GM23248 (cell line): ENCODE results near the gene APOL1. TPM values are rescaled to one million over a fixed set of nuclear protein-coding genes. Genes with fewer than 3 reads are reported as not detected.
"Not testable (repeated sequence)": the region's sequence is repeated elsewhere in the genome, so short reads cannot be mapped to it uniquely, and the experiment has no call there.

ENCODE experiments used
- DNase-seq: peaks from one replicate; pipeline ENCODE4 v3.0.0-alpha.2; 2015
- H2AFZ ChIP-seq: fragments of 200-600 bp; sonication (generic); 2 replicates; pipeline ENCODE4 v1.6.1; 2016; ENCODE audit warnings: antibody characterized with exemption
- H3F3A ChIP-seq: fragments of 200-600 bp; sonication (generic); 2 replicates; pipeline ENCODE4 v1.6.1; 2016; ENCODE audit warnings: mild to moderate bottlenecking, antibody characterized with exemption, mixed run types; ENCODE audit not compliant: insufficient read depth
- H3K27ac ChIP-seq: fragments of 200-600 bp; sonication (generic); 2 replicates; pipeline ENCODE4 v1.5.1; 2016; ENCODE audit warnings: mild to moderate bottlenecking
- H3K27me3 ChIP-seq: fragments of 200-600 bp; sonication (generic); replicated peaks from 2 replicates; pipeline ENCODE4 v1.6.1; 2016; ENCODE audit warnings: mild to moderate bottlenecking; ENCODE audit not compliant: insufficient read depth
- H3K36me3 ChIP-seq: fragments of 200-600 bp; sonication (generic); 2 replicates; pipeline ENCODE4 v1.6.1; 2016; ENCODE audit warnings: low read depth, mild to moderate bottlenecking
- H3K4me1 ChIP-seq: fragments of 200-600 bp; sonication (generic); 2 replicates; pipeline ENCODE4 v1.6.1; 2016; ENCODE audit warnings: mild to moderate bottlenecking; ENCODE audit not compliant: insufficient read depth
- H3K4me2 ChIP-seq: fragments of 200-600 bp; sonication (generic); one replicate; pipeline ENCODE4 v1.6.1; 2016; ENCODE audit warnings: mild to moderate bottlenecking; ENCODE audit not compliant: unreplicated experiment
- H3K4me3 ChIP-seq: fragments of 200-600 bp; sonication (generic); 2 replicates; pipeline ENCODE4 v1.5.1; 2016; ENCODE audit warnings: mild to moderate bottlenecking
- H3K79me2 ChIP-seq: fragments of 200-600 bp; sonication (generic); 2 replicates; pipeline ENCODE4 v1.6.1; 2016; ENCODE audit warnings: mild to moderate bottlenecking; ENCODE audit not compliant: insufficient read depth
- H3K9ac ChIP-seq: fragments of 200-600 bp; sonication (generic); 2 replicates; pipeline ENCODE4 v1.6.1; 2016; ENCODE audit warnings: mild to moderate bottlenecking
- H3K9me2 ChIP-seq: fragments of 200-600 bp; sonication (generic); 2 replicates; pipeline ENCODE4 v1.6.1; 2016; ENCODE audit warnings: mixed run types, mild to moderate bottlenecking, moderate library complexity; ENCODE audit not compliant: insufficient read depth
- H3K9me3 ChIP-seq: fragments of 200-600 bp; sonication (generic); one replicate; pipeline ENCODE4 v1.6.1; 2017; ENCODE audit warnings: low read depth
- H4K20me1 ChIP-seq: fragments of 200-600 bp; sonication (generic); 2 replicates; pipeline ENCODE4 v1.6.0; 2016; ENCODE audit not compliant: insufficient read depth
- EZH2 ChIP-seq: fragments of 200-600 bp; sonication (generic); IDR thresholded peaks from 2 replicates; pipeline ENCODE4 v1.6.1; 2018; ENCODE audit warnings: antibody characterized with exemption, mild to moderate bottlenecking; ENCODE audit not compliant: insufficient read depth, poor library complexity, severe bottlenecking
- EZH2phosphoT487 ChIP-seq: fragments of 200-600 bp; sonication (generic); IDR thresholded peaks from 2 replicates; pipeline ENCODE4 v1.6.1; 2018; ENCODE audit warnings: antibody characterized with exemption, moderate library complexity, mild to moderate bottlenecking, low read depth; ENCODE audit not compliant: insufficient read depth
- WGBS, 2 experiments: methylation state at CpG; one replicate each; pipeline ENCODE4 v1.1.6; 2015 to 2017; ENCODE audit warnings: low lambda C conversion rate in 2 of 2, low coverage in 1 of 2; ENCODE audit errors: missing lambda C conversion rate in 2 of 2; 5-methylcytosine and 5-hydroxymethylcytosine counted together
- in situ Hi-C: fragments of 300-500 bp; cut with MboI; formaldehyde crosslinking; loops from 2 replicates; pipeline ENCODE4 v1.15.0; 2020
- polyA plus RNA-seq: library from polyadenylated mRNA; unstranded; fragments of >200 nt; fragmentation: Nextera tagmentation; extraction: Ambion mirVana; gene quantifications from 2 replicates; pipeline ENCODE4 v1.2.1, GENCODE V29; 2016
- total RNA-seq: library from RNA; depleted of rRNA; stranded (reverse); fragments of >200 nt; shearing (Covaris generic); gene quantifications from 2 replicates; pipeline ENCODE4 v1.2.3, GENCODE V29; 2014

Gene APOL1
- total and polyA plus RNA-seq, 2 experiments from 2014 or later, result 8.3 to 12.8 TPM

DNA sequence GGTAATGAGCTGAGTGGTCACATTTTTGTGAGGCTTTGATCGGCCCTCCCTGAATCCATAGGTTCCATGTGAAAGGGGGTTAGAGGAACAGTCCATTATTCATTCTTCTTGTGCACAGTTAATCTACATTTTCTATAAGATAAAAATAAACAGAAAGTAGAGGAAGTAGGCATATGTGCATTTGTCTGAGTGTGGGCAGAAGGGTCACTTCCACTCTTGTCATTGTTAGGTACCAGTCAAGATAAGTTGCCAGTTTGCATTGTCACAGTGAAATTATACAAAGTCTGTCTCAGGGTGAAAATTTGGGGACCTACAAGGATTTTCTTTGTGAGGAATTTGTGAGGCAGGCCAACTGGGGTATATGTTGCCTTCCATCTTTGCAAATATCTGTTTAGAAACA lies 46.7 kb upstream of the APOL1 start:
- H3K9ac ChIP-seq, result no peak overlapping the region
- H3K27me3 ChIP-seq, result peaks cover 7% of the 10 kb centered on the region; the same call in 1 of the 2 replicates
- H2AFZ ChIP-seq, result no peak overlapping the region
- TF ChIP-seq EZH2 (no peak), EZH2phosphoT487 (no peak)
- no peaks in the 10 kb centered on the region for H3K36me3 ChIP-seq
- no peaks in the 10 kb centered on the region for H3K9me3 ChIP-seq
- 89 to 97% methylated on average over 1 of the region's 1 CpG for WGBS, 2 experiments
- no peak for DNase-seq
- in situ Hi-C loops, result no loop called here
- no peaks in the 10 kb centered on the region for H3K79me2 ChIP-seq
- H3K4me3 ChIP-seq, result no peak overlapping the region
- no peak overlapping the region for H3K27ac ChIP-seq
- no peaks in the 10 kb centered on the region for H4K20me1 ChIP-seq
- H3F3A ChIP-seq, result no peaks in the 10 kb centered on the region
- no peaks in the 10 kb centered on the region for H3K9me2 ChIP-seq
- 0 out of 2 replicates have a peak, but pooled peaks cover 4% of the 10 kb centered on the region for H3K4me1 ChIP-seq
- H3K4me2 ChIP-seq, result no peak overlapping the region

DNA sequence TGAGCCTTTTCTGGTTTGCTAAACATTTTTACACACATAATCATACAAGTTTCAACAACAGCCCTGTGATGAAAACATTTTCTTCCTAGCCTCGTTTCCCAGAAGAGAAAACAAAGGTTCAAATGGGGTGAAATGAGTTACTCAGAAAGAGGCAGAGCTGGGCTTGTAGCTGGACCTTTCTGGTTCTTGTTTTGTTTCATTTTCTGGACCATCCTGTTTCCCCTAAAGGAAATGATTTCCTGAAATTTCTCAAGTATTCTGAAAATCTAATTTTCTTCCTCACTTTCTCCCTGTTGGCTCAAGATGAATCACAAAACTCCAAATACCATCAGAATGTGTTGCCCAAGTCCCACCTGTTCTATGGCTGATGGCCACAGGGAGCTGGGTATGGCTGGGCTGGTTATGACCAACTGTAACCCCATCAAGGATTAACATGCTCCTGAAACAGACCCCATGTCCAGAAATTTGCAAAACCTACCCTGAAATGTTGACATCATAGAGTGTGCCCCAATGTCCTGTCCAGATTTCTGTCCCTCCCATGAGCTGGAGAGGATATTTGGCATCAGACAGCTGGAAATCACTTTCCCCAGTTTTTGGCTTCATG lies 44.7 kb upstream of the APOL1 start:
- Histone ChIP-seq H3K79me2 (no peaks in the 10 kb centered on the region), H3K4me2 (no peak overlapping the region), H4K20me1 (no peaks in the 10 kb centered on the region), H3K4me1 (no peaks in the 10 kb centered on the region), H3K36me3 (no peaks in the 10 kb centered on the region), H3K9me2 (no peaks in the 10 kb centered on the region), H2AFZ (no peak overlapping the region), H3K4me3 (no peak overlapping the region), H3K27me3 (peaks cover 22% of the 10 kb centered on the region), H3K27ac (no peak overlapping the region), H3K9me3 (no peaks in the 10 kb centered on the region), H3K9ac (no peak overlapping the region), H3F3A (no peaks in the 10 kb centered on the region)
- no peak for DNase-seq
- TF ChIP-seq EZH2phosphoT487, result no peak
- TF ChIP-seq EZH2, result no peak
- WGBS, 2 experiments, result 4% methylated on average over 1 of the region's 1 CpG
- in situ Hi-C loops, result no loop called here

DNA sequence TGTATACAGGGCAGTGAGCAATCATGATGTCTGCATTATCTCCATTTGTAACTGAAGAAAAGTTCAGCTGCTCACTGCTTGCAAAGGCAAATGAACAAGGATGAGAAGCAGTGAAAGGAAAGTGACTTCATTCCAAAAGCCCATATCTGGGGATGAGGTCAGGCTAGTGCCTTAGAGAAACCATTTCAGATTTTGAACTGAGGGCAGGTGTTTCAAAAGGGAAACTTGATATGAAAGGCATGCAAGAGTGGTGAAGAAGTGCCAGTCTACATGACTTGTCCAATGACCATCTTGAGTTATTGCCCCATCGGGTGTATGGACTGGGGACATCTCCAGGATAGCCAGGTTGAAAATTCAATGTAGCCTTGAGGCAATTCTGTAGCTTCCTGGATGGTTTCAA lies 44.0 kb upstream of the APOL1 start:
- Histone ChIP-seq H3K9me2 (no peaks in the 10 kb centered on the region), H3K9ac (no peak overlapping the region), H4K20me1 (no peaks in the 10 kb centered on the region), H3K36me3 (no peaks in the 10 kb centered on the region), H2AFZ (no peak overlapping the region), H3K4me2 (no peak overlapping the region), H3F3A (no peaks in the 10 kb centered on the region), H3K4me1 (no peaks in the 10 kb centered on the region), H3K27me3 (peaks cover 23% of the 10 kb centered on the region), H3K4me3 (no peak overlapping the region), H3K9me3 (no peaks in the 10 kb centered on the region), H3K27ac (no peak overlapping the region), H3K79me2 (no peaks in the 10 kb centered on the region)
- 83 to 90% methylated on average over 1 of the region's 1 CpG for WGBS, 2 experiments
- in situ Hi-C loops, result no loop called here
- TF ChIP-seq EZH2phosphoT487, result no peak
- TF ChIP-seq EZH2, result no peak
- DNase-seq, result no peak

DNA sequence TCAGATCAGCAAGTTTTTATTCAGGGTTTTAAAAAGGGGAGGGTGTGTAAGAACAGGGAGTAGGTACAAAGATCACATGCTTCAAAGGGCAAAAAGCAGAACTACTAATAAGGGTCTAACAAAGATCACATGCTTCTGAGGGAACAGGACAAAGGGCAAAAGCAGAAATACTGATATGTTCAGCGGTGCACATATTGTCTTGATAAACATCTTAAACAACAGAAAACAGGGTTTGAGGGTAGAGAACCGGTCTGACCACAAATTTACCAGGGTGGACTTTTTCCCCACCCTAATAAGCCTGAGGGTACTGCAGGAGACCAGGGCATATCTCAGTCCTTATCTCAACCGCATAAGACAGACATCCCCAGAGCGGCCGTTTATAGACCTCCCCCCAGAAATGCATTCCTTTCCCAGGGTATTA lies 43.4 kb upstream of the APOL1 start:
- in situ Hi-C loops, H3K4me3 ChIP-seq, H4K20me1 ChIP-seq, H3K9me3 ChIP-seq, H2AFZ ChIP-seq, H3K9me2 ChIP-seq, H3K4me1 ChIP-seq, H3K36me3 ChIP-seq, H3K79me2 ChIP-seq, DNase-seq, H3K27ac ChIP-seq, H3K9ac ChIP-seq, H3K4me2 ChIP-seq, H3F3A ChIP-seq: not testable (repeated sequence)
- peaks cover 23% of the 10 kb centered on the region for H3K27me3 ChIP-seq
- 83 to 86% methylated on average over 5 of the region's 5 CpGs for WGBS, 2 experiments

DNA sequence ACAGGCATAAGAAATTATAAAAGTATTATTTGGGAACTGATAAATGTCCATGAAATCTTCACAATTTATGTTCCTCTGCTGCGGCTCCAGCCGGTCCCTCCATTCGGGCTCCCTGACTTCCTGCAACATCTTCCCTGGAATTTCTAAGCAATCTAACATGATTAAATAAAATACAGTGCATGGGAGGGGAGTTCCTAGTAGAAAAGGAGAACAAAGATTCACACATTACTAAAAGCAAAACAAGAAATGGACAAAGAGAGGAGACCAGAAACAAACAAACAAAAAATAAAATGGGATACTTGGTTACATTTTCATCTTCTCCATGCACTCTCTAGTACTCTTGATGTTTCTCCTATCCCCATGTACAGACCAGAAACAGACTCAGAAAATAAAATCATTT lies 42.7 kb upstream of the APOL1 start:
- H3K9ac ChIP-seq, result no peak overlapping the region
- no peak for DNase-seq
- no peak overlapping the region for H3K4me3 ChIP-seq
- H3K4me1 ChIP-seq, result no peaks in the 10 kb centered on the region
- H3K27ac ChIP-seq, result no peak overlapping the region
- no peaks in the 10 kb centered on the region for H3K9me2 ChIP-seq
- no peaks in the 10 kb centered on the region for H3K36me3 ChIP-seq
- TF ChIP-seq EZH2phosphoT487 (no peak), EZH2 (no peak)
- no peak overlapping the region for H3K4me2 ChIP-seq
- H3K9me3 ChIP-seq, result no peaks in the 10 kb centered on the region
- no peak overlapping the region for H2AFZ ChIP-seq
- WGBS, 2 experiments, result 85 to 89% methylated on average over 3 of the region's 3 CpGs
- no peaks in the 10 kb centered on the region for H4K20me1 ChIP-seq
- peaks cover 27% of the 10 kb centered on the region for H3K27me3 ChIP-seq
- H3F3A ChIP-seq, result no peaks in the 10 kb centered on the region
- in situ Hi-C loops, result no loop called here
- H3K79me2 ChIP-seq, result no peaks in the 10 kb centered on the region
